Measurements from ENCODE around the gene CYSRT1.
A peak's percentile ranks its signal among the peaks of the same experiment; 100 is the strongest.

CYSRT1 gene

GRCh38 chr9:137226338-137227053 is 1.5 kb downstream of the CYSRT1 start:
- no peak for TF ChIP-seq CTCF (IDR thresholded peaks at IDR 0.05; ENCODE audit: low read depth, low read length, missing control alignments)
- H3K4me3 ChIP-seq (replicated peaks; ENCODE audit: low read depth, low read length), result no peak overlapping the region
- no peak for DNase-seq (ENCODE audit: extremely low read depth, low read depth)

DNA sequence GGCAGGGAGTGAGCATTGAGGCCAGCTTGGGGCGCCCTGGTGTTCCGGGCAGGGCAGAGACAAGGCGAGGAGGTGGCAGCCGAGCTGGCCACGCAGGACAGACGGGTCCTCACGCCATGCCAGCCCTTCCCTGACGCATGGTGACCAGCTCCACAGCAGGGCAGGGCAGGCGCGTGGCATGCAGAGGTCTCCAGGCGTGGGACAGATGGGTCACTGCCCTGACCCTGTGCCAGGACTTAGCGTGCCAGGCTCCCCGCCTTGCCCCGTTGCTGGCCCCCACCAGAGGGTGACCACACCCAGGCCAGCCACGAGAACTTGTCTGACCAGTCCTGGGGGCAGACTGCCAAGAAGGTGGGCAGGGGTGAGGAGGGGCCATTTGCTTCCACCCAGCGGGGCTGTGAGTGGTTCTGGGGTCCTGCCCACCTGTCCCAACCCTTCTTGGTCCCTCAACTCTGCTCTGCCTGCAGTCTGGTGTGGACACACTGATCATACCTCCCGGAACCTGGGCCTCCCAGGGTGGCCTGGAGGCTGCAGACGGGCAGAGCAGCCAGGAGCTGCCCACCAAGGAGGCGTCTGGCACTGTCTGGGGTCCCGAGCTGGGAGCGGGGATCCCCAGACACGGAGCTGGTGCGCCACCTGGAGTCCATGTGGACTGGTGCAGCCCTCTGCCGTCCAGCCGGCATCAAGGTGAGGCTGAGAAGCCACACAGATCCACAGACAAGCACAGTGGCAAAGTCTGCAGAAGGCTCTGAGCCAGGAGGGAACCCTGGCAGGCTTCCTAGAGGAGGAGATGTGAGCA is 2.3 kb downstream of the CYSRT1 start, which contains the start of gene RNF224:
Gene RNF224, plus strand, starts transcription at position 449 of the 799 bp plus-strand sequence. CDS start 834 bp downstream, outside the sequence.
- H3K4me3 ChIP-seq (replicated peaks; ENCODE audit: low read depth, low read length), result no peak within 1 kb of the TSS
- peak; percentile 87 for TF ChIP-seq CTCF (IDR thresholded peaks at IDR 0.05; ENCODE audit: low read depth, low read length, missing control alignments)
- DNase-seq (ENCODE audit: extremely low read depth, low read depth), result peak; percentile 38

DNA sequence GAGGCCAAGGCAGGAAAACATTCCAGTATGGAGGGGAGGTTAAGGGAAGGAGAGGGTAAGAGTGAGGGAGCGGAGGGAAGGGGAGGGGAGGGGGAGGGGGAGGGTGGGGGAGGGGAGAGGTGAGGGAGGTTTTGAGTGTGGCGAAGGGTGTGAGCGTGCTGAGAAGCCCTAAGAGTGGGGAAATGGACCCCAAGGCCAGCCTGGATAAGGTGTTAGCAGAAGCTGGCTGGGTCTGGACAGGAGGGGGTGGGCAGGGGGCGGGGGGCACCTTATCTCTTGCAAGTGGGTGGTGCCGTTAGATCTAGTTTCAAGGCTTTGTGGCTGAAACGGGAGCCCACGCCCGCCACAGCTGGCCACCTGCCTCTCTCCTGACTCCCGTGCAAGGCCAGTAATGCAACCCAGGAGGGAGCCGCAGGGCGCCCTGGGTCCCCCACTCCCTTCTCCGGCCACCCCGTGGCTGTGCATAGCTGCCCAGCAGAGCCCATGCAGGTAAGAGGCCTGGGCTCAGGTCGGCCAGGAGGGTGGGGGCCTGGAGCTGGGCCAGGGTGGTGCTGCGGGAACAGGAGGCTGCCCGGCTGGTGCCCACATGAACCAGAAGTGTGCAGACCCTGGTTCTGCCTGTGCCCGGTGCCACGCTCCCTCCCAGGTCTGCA is 3.0 kb downstream of the CYSRT1 start:
- TF ChIP-seq CTCF (IDR thresholded peaks at IDR 0.05; ENCODE audit: low read depth, low read length, missing control alignments), result no peak
- H3K4me3 ChIP-seq (replicated peaks; ENCODE audit: low read depth, low read length), result no peak overlapping the region
- no peak for DNase-seq (ENCODE audit: extremely low read depth, low read depth)

DNA sequence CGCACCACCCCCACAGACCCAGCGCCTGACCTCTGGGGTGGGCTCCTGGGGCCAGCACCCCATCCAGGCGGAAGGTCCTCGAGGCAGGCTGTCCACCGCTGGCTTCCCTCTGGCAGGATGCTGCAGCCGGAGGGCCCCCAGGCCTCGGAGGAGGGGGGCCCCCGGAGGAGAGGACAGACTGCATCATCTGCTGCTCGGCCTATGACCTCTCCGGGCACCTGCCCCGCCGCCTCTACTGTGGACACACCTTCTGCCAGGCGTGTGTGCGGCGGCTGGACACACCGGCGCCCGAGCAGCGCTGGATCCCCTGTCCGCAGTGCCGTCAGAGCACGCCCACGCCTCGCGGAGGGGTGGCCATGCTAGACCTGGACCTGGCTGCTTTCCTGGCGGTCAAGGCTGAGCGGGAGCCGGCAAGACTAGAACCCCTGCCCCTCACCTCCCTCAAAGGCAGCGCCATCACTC is 3.6 kb downstream of the CYSRT1 start:
- no peak overlapping the region for H3K4me3 ChIP-seq (replicated peaks; ENCODE audit: low read depth, low read length)
- DNase-seq (ENCODE audit: extremely low read depth, low read depth), result no peak
- no peak for TF ChIP-seq CTCF (IDR thresholded peaks at IDR 0.05; ENCODE audit: low read depth, low read length, missing control alignments)

GRCh38 chr9:137228968-137229896 is 4.3 kb downstream of the CYSRT1 start:
- DNase-seq (ENCODE audit: extremely low read depth, low read depth), result no peak
- TF ChIP-seq CTCF (IDR thresholded peaks at IDR 0.05; ENCODE audit: low read depth, low read length, missing control alignments), result no peak
- H3K4me3 ChIP-seq (replicated peaks; ENCODE audit: low read depth, low read length), result no peak overlapping the region

Data from HFF-Myc (cell line).